IMR-90 (cell line): ENCODE data around the gene TTC9C. TPM values are rescaled to one million over a fixed set of nuclear protein-coding genes. Genes with fewer than 3 reads are reported as not detected.

Experiments
- ATAC-seq: fragments of 200-7000 bp; cut with Tn5 transposase; 2 replicates; pipeline ENCODE4 v1.9.1; 2020; ENCODE audit warnings: low read depth, mild to moderate bottlenecking, moderate library complexity
- BruUV-seq: library from RNA; stranded (reverse); fragments of 400-500 nt; replicated peaks from 2 replicates; lab custom pipeline; 2021; lab: Mats Ljungman, UMichigan
- CTCF ChIA-PET: fragments of 300-600 bp; formaldehyde crosslinking; extraction: SDS; loops from one replicate; lab custom pipeline; 2021; ENCODE audit warnings: antibody characterized with exemption; lab: Yijun Ruan, JAX
- POLR2A ChIA-PET: fragments of 300-600 bp; sonication (Branson Sonifier 250); formaldehyde crosslinking; loops from one replicate; lab custom pipeline; 2022; ENCODE audit warnings: antibody characterized with exemption; ENCODE audit not compliant: unreplicated experiment; lab: Charles Lee
- DNase-seq: peaks from one replicate; pipeline ENCODE4 v3.0.0; 2013
- H2AFZ ChIP-seq: replicated peaks from 2 replicates; pipeline ENCODE3; 2013; ENCODE audit warnings: low read length, mild to moderate bottlenecking; ENCODE audit not compliant: poor library complexity
- H2AK5ac ChIP-seq: 2 replicates; pipeline ENCODE4 v1.6.1; 2013; ENCODE audit warnings: low read depth, low read length, inconsistent platforms
- H2AK9ac ChIP-seq: replicated peaks from 2 replicates; pipeline ENCODE3; 2013; ENCODE audit warnings: mild to moderate bottlenecking, low read depth, low read length, moderate library complexity; ENCODE audit not compliant: poor library complexity
- H2BK120ac ChIP-seq: 2 replicates; pipeline ENCODE4 v1.6.1; 2013; ENCODE audit warnings: low read depth, low read length, inconsistent platforms
- H2BK15ac ChIP-seq: 3 replicates; pipeline ENCODE4 v1.6.1; 2013; ENCODE audit warnings: low read depth, low read length, inconsistent platforms
- H2BK20ac ChIP-seq: 2 replicates; pipeline ENCODE4 v1.6.1; 2013; ENCODE audit warnings: low read depth, mild to moderate bottlenecking, inconsistent platforms, low read length, moderate library complexity
- H2BK5ac ChIP-seq: 2 replicates; pipeline ENCODE4 v1.6.1; 2013; ENCODE audit warnings: mild to moderate bottlenecking, low read depth, low read length, inconsistent platforms; ENCODE audit not compliant: poor library complexity, severe bottlenecking
- H3K14ac ChIP-seq: replicated peaks from 2 replicates; pipeline ENCODE4 v1.6.1; 2013; ENCODE audit warnings: low read depth, low read length, inconsistent platforms
- H3K18ac ChIP-seq: 2 replicates; pipeline ENCODE4 v1.6.1; 2013; ENCODE audit warnings: low read depth, low read length, control low read depth
- H3K23ac ChIP-seq: 2 replicates; pipeline ENCODE4 v1.6.1; 2013; ENCODE audit warnings: low read depth, low read length, inconsistent platforms
- H3K27ac ChIP-seq: 2 replicates; pipeline ENCODE4 v1.5.1; 2013; ENCODE audit warnings: mild to moderate bottlenecking, control low read depth, low read length; ENCODE audit not compliant: insufficient read depth
- H3K27me3 ChIP-seq: 2 replicates; pipeline ENCODE4 v1.6.1; 2013; ENCODE audit warnings: low read length; ENCODE audit not compliant: control insufficient read depth, insufficient read depth
- H3K36me3 ChIP-seq: 2 replicates; pipeline ENCODE4 v1.6.1; 2013; ENCODE audit warnings: low read length, mixed read lengths; ENCODE audit not compliant: control insufficient read depth, insufficient read depth
- H3K4ac ChIP-seq: 2 replicates; pipeline ENCODE4 v1.6.1; 2013; ENCODE audit warnings: low read depth, low read length, inconsistent platforms
- H3K4me1 ChIP-seq: 2 replicates; pipeline ENCODE4 v1.6.1; 2013; ENCODE audit warnings: low read length, mixed read lengths; ENCODE audit not compliant: control insufficient read depth, insufficient read depth
- H3K4me2 ChIP-seq: 2 replicates; pipeline ENCODE4 v1.6.1; 2013; ENCODE audit warnings: low read depth, mild to moderate bottlenecking, control low read depth, low read length, moderate library complexity
- H3K4me3 ChIP-seq: 2 replicates; pipeline ENCODE4 v1.5.1; 2013; ENCODE audit warnings: low read depth, mild to moderate bottlenecking, control low read depth, low read length, moderate library complexity; ENCODE audit not compliant: insufficient read depth
- H3K56ac ChIP-seq: 2 replicates; pipeline ENCODE4 v1.6.1; 2013; ENCODE audit warnings: low read length, inconsistent platforms; ENCODE audit not compliant: insufficient read depth; ENCODE audit errors: extremely low read depth
- H3K79me1 ChIP-seq, 2 experiments: 2 replicates each; pipeline ENCODE4 v1.6.1; 2013; ENCODE audit warnings: low read length in 2 of 2, inconsistent platforms in 1 of 2, low read depth in 1 of 2
- H3K9ac ChIP-seq: 2 replicates; pipeline ENCODE4 v1.6.1; 2013; ENCODE audit warnings: low read depth, low read length, control low read depth
- H3K9me1 ChIP-seq: 2 replicates; pipeline ENCODE4 v1.6.1; 2013; ENCODE audit warnings: low read length, inconsistent platforms; ENCODE audit not compliant: insufficient read depth
- H3K9me3 ChIP-seq: 2 replicates; pipeline ENCODE4 v1.6.1; 2013; ENCODE audit warnings: low read length; ENCODE audit not compliant: control insufficient read depth, insufficient read depth
- H4K20me1 ChIP-seq: 2 replicates; pipeline ENCODE4 v1.6.1; 2013; ENCODE audit warnings: low read length, inconsistent platforms; ENCODE audit not compliant: insufficient read depth
- H4K5ac ChIP-seq: 2 replicates; pipeline ENCODE4 v1.6.1; 2013; ENCODE audit warnings: mild to moderate bottlenecking, low read depth, low read length, control low read depth
- H4K8ac ChIP-seq, 2 experiments: 2 replicates each; pipeline ENCODE4 v1.6.1; 2013; ENCODE audit warnings: low read depth in 2 of 2, low read length in 2 of 2, control low read depth in 1 of 2, inconsistent platforms in 1 of 2
- H4K91ac ChIP-seq: 2 replicates; pipeline ENCODE4 v1.6.1; 2013; ENCODE audit warnings: low read depth, low read length, inconsistent platforms; ENCODE audit not compliant: insufficient read depth
- CHD1 ChIP-seq: IDR thresholded peaks from 2 replicates; pipeline ENCODE4 v1.6.1; 2012; ENCODE audit warnings: low read depth, low read length, improper control_type of control experiment
- FOS ChIP-seq: fragments of 150-350 bp; IDR thresholded peaks from 2 replicates; pipeline ENCODE4 v1.6.1; 2016; ENCODE audit warnings: low read depth, low read length
- MAZ ChIP-seq: IDR thresholded peaks from 2 replicates; pipeline ENCODE4 v1.6.1; 2012; ENCODE audit warnings: low read depth, mild to moderate bottlenecking, low read length, improper control_type of control experiment, moderate library complexity, borderline replicate concordance
- POLR2A ChIP-seq: IDR thresholded peaks from 2 replicates; pipeline ENCODE4 v1.6.1; 2012; ENCODE audit warnings: mild to moderate bottlenecking, low read depth, low read length
- RAD21 ChIP-seq: IDR thresholded peaks from 2 replicates; pipeline ENCODE4 v1.6.1; 2012; ENCODE audit warnings: low read length, improper control_type of control experiment
- RCOR1 ChIP-seq: IDR thresholded peaks from 2 replicates; pipeline ENCODE4 v1.6.1; 2012; ENCODE audit warnings: mild to moderate bottlenecking, low read length, improper control_type of control experiment; ENCODE audit not compliant: insufficient replicate concordance
- WGBS, 2 experiments: methylation state at CpG; one replicate each; pipeline versions ENCODE4 v1.1.5 to v1.1.7; 2013; ENCODE audit warnings: missing lambda C conversion rate in 2 of 2; ENCODE audit not compliant: insufficient read length in 1 of 2; ENCODE audit errors: extremely low coverage in 2 of 2; 5-methylcytosine and 5-hydroxymethylcytosine counted together
- dilution Hi-C: fragments of 300-500 bp; cut with HindIII; formaldehyde crosslinking; loops from one replicate; pipeline ENCODE4 v1.14.3; 2018; ENCODE audit warnings: low sequenced_read_pairs; ENCODE audit not compliant: unreplicated experiment
- in situ Hi-C: fragments of 300-500 bp; cut with MboI; formaldehyde crosslinking; loops from 3 replicates; pipeline ENCODE4 v1.14.3; 2019; ENCODE audit warnings: low sequenced_read_pairs, inconsistent platforms, mixed read lengths
- intact Hi-C: fragments of 100-400 bp; cut with micrococcal nuclease; formaldehyde crosslinking; loops from 2 replicates; pipeline ENCODE4 v1.10.0; 2022
- polyA plus RNA-seq, 3 experiments: library from polyadenylated mRNA; depleted of rRNA; stranded (reverse); fragments of >200 nt; gene quantifications; 2 replicates each; pipeline ENCODE4 v1.2.3, GENCODE V29; 2012; ENCODE audit warnings: low replicate concordance in 1 of 3
- total RNA-seq: library from RNA; depleted of rRNA; stranded (reverse); fragments of >200 nt; gene quantifications from 2 replicates; pipeline ENCODE4 v1.2.3, GENCODE V29; 2012
- TF ChIP-seq, protein P1 (sequence below): fragments of 150-350 bp; IDR thresholded peaks from 2 replicates; pipeline ENCODE4 v1.6.1; 2017; ENCODE audit warnings: mild to moderate bottlenecking, antibody characterized with exemption, low read length, low read depth

Gene TTC9C
- total and polyA plus RNA-seq, 2 of the 4 experiments (the other 2 are of a cell fraction): 32.9 to 37.1 TPM

GRCh38 chr11:62753736-62754603, 25.7 kb downstream of the TTC9C start, which contains the start of gene ZBTB3:
ZBTB3 (minus strand) TSS chr11:62754160; CDS start chr11:62753664, 496 bp downstream.
- TF ChIP-seq POLR2A: peak; percentile 79; the same call in 1 of the 2 replicates
- TF ChIP-seq CHD1: no peak
- TF ChIP-seq FOS: peak; percentile 72; the same call in 1 of the 2 replicates
- TF ChIP-seq MAZ: peak; percentile 57; the same call in 1 of the 2 replicates
- TF ChIP-seq RCOR1: no peak
- TF ChIP-seq, protein P1, sequence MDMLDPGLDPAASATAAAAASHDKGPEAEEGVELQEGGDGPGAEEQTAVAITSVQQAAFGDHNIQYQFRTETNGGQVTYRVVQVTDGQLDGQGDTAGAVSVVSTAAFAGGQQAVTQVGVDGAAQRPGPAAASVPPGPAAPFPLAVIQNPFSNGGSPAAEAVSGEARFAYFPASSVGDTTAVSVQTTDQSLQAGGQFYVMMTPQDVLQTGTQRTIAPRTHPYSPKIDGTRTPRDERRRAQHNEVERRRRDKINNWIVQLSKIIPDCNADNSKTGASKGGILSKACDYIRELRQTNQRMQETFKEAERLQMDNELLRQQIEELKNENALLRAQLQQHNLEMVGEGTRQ: peak; percentile 21; the same call in 1 of the 2 replicates
- TF ChIP-seq RAD21: no peak
- Histone ChIP-seq H2AFZ (peak within 1 kb of the TSS; percentile 100), H3K4ac (peak within 1 kb of the TSS; percentile 100), H4K91ac (peak within 1 kb of the TSS; percentile 100), H4K20me1 (no peaks in the 10 kb centered on the region), H2AK5ac (peak within 1 kb of the TSS; percentile 68), H3K79me1 (peaks cover 16 to 38% of the 10 kb centered on the region in 2 experiments), H3K18ac (peak within 1 kb of the TSS; percentile 89), H3K27me3 (no peaks in the 10 kb centered on the region), H3K14ac (peak within 1 kb of the TSS; percentile 100), H2AK9ac (peak within 1 kb of the TSS; percentile 95), H3K9me3 (no peaks in the 10 kb centered on the region), H4K5ac (peak within 1 kb of the TSS; percentile 92), H4K8ac (peak within 1 kb of the TSS; percentile 72 to 100), H3K23ac (peak within 1 kb of the TSS; percentile 100), H3K9me1 (peaks cover 3% of the 10 kb centered on the region; the same call in 1 of the 2 replicates), H3K27ac (peak within 1 kb of the TSS; percentile 89), H3K4me3 (peak within 1 kb of the TSS; percentile 53), H3K4me2 (peak within 1 kb of the TSS; percentile 58), H3K4me1 (no peaks in the 10 kb centered on the region), H2BK120ac (peak within 1 kb of the TSS; percentile 98), H2BK15ac (peak within 1 kb of the TSS; percentile 85; the same call in 2 of the 3 replicates), H3K36me3 (peaks cover 12% of the 10 kb centered on the region), H2BK20ac (peak within 1 kb of the TSS; percentile 78; the same call in 1 of the 2 replicates), H2BK5ac (peak within 1 kb of the TSS; percentile 95), H3K9ac (peak within 1 kb of the TSS; percentile 88), H3K56ac (peak within 1 kb of the TSS; percentile 99)
- ChIA-PET POLR2A (interaction anchor here (0.6 to 1.5 kb wide), 9 partner anchors 8 to 101 kb away, joined by 3 to 8 read pairs (median 5); partner anchors contain the start of genes HNRNPUL2 and TAF6L), CTCF (interaction anchor here (0.5 to 1.5 kb wide), 3 partner anchors 13 to 337 kb away, joined by 3 to 4 read pairs (median 4); partner anchors contain the start of gene TMEM179B)
- intact Hi-C loops (no loop called here), in situ Hi-C loops (no loop called here), dilution Hi-C loops (no loop called here)
- BruUV-seq: no TSS peak
- ATAC-seq: peak; percentile 98
- peak; percentile 99 for DNase-seq
- WGBS, 2 experiments: 0% methylated on average over 26 of the region's 47 CpGs; no CpG with 5 or more reads in 1 of the 2 experiments
